HT1080 (cell line): Measurements from ENCODE around the gene ZNF595. TPM values are rescaled to one million over a fixed set of nuclear protein-coding genes. Genes with fewer than 3 reads are reported as not detected.
A peak's percentile ranks its signal among the peaks of the same experiment; 100 is the strongest.
"Not testable (repeated sequence)": the region's sequence is repeated elsewhere in the genome, so short reads cannot be mapped to it uniquely, and the experiment has no call there.

ENCODE experiments used
- DNase-seq: peaks from one replicate; pipeline ENCODE4 v3.0.0-alpha.2; 2015; ENCODE audit warnings: low read depth
- total RNA-seq: library from RNA; depleted of rRNA; stranded (reverse); fragments of >200 nt; shearing (Covaris generic); gene quantifications from 2 replicates; pipeline ENCODE4 v1.2.3, GENCODE V29; 2014

The ZNF595 gene
- total RNA-seq, 1 experiment from 2014 or later, result 94.6 TPM

GRCh38 chr4:85951-86350, 32.8 kb downstream of the ZNF595 start:
- no peak for DNase-seq

GRCh38 chr4:86559-87324, 33.6 kb downstream of the ZNF595 start:
- not testable (repeated sequence) for DNase-seq

GRCh38 chr4:98386-98785, 45.3 kb downstream of the ZNF595 start:
- no peak for DNase-seq

- DNase-seq, result no peak
Observed at GRCh38 chr4:99863-100262, 46.7 kb downstream of the ZNF595 start.

- no peak for DNase-seq
Observed at GRCh38 chr4:107083-107443, 53.9 kb downstream of the ZNF595 start.

GRCh38 chr4:107444-108429, 54.6 kb downstream of the ZNF595 start:
- DNase-seq, result no peak

GRCh38 chr4:112771-113170, 59.6 kb downstream of the ZNF595 start:
- DNase-seq, result no peak

GRCh38 chr4:113732-114131, 60.6 kb downstream of the ZNF595 start:
- DNase-seq, result no peak

- no peak for DNase-seq
Observed at GRCh38 chr4:114149-114548, 61.0 kb downstream of the ZNF595 start.

- DNase-seq, result no peak
Observed at GRCh38 chr4:116499-116898, 63.4 kb downstream of the ZNF595 start.

- DNase-seq, result no peak
Observed at GRCh38 chr4:120616-121015, 67.5 kb downstream of the ZNF595 start.

- no peak for DNase-seq
Observed at GRCh38 chr4:121408-122084, 68.4 kb downstream of the ZNF595 start.

- DNase-seq, result not testable (repeated sequence)
Observed at GRCh38 chr4:123922-124274, 70.8 kb downstream of the ZNF595 start.

- DNase-seq, result peak; percentile 79
Observed at GRCh38 chr4:124275-125081, 71.4 kb downstream of the ZNF595 start, which contains the start of gene ZNF718. Gene ZNF718 (plus strand): TSS chr4:124501. CDS start chr4:124671, 170 bp downstream.

- no peak for DNase-seq
Observed at GRCh38 chr4:125091-125771, 72.1 kb downstream of the ZNF595 start.

- no peak for DNase-seq
Observed at GRCh38 chr4:125833-126232, 72.7 kb downstream of the ZNF595 start.

- DNase-seq, result no peak
Observed at GRCh38 chr4:132483-132882, 79.4 kb downstream of the ZNF595 start.
